Esophagus muscularis mucosa (tissue), 4 donors: Measurements from ENCODE around the gene KRTAP4-7.
"Not testable (repeated sequence)": the region's sequence is repeated elsewhere in the genome, so short reads cannot be mapped to it uniquely, and the experiment has no call there.

Experiments
- EP300 ChIP-seq: sonication (generic); formaldehyde crosslinking; IDR thresholded peaks from one replicate; pipeline ENCODE4 v1.6.1; 2017; ENCODE audit warnings: antibody characterized with exemption
- POLR2A ChIP-seq: fragments of 450-650 bp; IDR thresholded peaks from one replicate; pipeline ENCODE4 v1.6.1; 2017; ENCODE audit warnings: antibody characterized with exemption, moderate library complexity, mild to moderate bottlenecking, low read depth
- POLR2AphosphoS5 ChIP-seq, 2 donors: sonication (generic); formaldehyde crosslinking; IDR thresholded peaks; one replicate each; pipeline ENCODE4 v1.6.1; 2017; ENCODE audit warnings: antibody characterized with exemption in 2 of 2
- TF ChIP-seq, protein P1 (sequence below), 3 experiments: fragments of 200-600 bp in 2 of 3; fragments of 450-650 bp in 1 of 3; sonication (generic) in 2 of 3; IDR thresholded peaks; one replicate each; pipeline ENCODE4 v1.5.1; 2017 to 2019; ENCODE audit warnings: antibody characterized with exemption in 3 of 3, mild to moderate bottlenecking in 2 of 3, moderate library complexity in 1 of 3

DNA sequence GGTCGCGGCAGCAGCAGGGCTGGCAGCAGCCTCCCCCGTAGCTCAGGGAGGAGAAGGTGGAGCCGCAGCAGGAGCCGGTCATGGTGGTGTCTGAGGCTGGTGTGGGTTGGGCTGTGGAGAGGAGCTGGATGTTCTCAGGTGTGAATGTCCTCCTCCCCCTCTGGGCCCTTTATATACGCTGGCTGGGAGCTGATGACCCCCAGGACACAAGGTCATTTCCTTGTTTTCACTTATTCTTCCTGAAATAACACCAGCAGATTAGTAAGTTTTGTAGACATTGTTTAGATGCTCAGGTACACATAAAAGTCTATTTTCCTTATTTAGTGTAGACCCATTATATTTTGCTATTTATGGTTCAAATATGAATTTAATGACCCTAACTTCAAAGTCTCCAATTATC is 28.8 kb upstream of the KRTAP4-7 start, which contains the start of gene KRTAP2-2:
- TF ChIP-seq, protein P1, sequence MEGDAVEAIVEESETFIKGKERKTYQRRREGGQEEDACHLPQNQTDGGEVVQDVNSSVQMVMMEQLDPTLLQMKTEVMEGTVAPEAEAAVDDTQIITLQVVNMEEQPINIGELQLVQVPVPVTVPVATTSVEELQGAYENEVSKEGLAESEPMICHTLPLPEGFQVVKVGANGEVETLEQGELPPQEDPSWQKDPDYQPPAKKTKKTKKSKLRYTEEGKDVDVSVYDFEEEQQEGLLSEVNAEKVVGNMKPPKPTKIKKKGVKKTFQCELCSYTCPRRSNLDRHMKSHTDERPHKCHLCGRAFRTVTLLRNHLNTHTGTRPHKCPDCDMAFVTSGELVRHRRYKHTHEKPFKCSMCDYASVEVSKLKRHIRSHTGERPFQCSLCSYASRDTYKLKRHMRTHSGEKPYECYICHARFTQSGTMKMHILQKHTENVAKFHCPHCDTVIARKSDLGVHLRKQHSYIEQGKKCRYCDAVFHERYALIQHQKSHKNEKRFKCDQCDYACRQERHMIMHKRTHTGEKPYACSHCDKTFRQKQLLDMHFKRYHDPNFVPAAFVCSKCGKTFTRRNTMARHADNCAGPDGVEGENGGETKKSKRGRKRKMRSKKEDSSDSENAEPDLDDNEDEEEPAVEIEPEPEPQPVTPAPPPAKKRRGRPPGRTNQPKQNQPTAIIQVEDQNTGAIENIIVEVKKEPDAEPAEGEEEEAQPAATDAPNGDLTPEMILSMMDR (IDR thresholded peaks at IDR 0.05), result not testable (repeated sequence)
- not testable (repeated sequence) for TF ChIP-seq POLR2A; EP300; POLR2AphosphoS5 (IDR thresholded peaks at IDR 0.05)
